HG02884 (cell line): ENCODE results near the gene ZRANB1.
A peak's percentile ranks its signal among the peaks of the same experiment; 100 is the strongest.
"Not testable (repeated sequence)": the region's sequence is repeated elsewhere in the genome, so short reads cannot be mapped to it uniquely, and the experiment has no call there.

ENCODE experiments used
- ATAC-seq: cut with Tn5 transposase; IDR thresholded peaks from one replicate; pipeline ENCODE4 v1.9.1; 2021; ENCODE audit warnings: mild to moderate bottlenecking, moderate library complexity; ENCODE audit not compliant: unreplicated experiment

The ZRANB1 gene

GRCh38 chr10:124941823-124942222 lies at the start of gene ZRANB1:
Gene ZRANB1, plus strand, starts transcription at chr10:124942123. Its CDS starts 371 bp downstream, at chr10:124942494.
- ATAC-seq = no peak

- no peak for ATAC-seq
Observed at GRCh38 chr10:124892905-124893304, 49.0 kb upstream of the ZRANB1 start.

GRCh38 chr10:124894569-124895215 lies 47.2 kb upstream of the ZRANB1 start:
- ATAC-seq = no peak

- ATAC-seq = no peak
Observed at GRCh38 chr10:124896751-124897150, 45.2 kb upstream of the ZRANB1 start.

- ATAC-seq = no peak
Observed at GRCh38 chr10:124898471-124898870, 43.5 kb upstream of the ZRANB1 start.

GRCh38 chr10:124899151-124899550 lies 42.8 kb upstream of the ZRANB1 start:
- ATAC-seq = no peak

- no peak for ATAC-seq
Observed at GRCh38 chr10:124902462-124902861, 39.5 kb upstream of the ZRANB1 start.

- ATAC-seq = no peak
Observed at GRCh38 chr10:124903111-124903510, 38.8 kb upstream of the ZRANB1 start.

GRCh38 chr10:124904796-124905195 lies 37.1 kb upstream of the ZRANB1 start:
- ATAC-seq = no peak

- ATAC-seq = no peak
Observed at GRCh38 chr10:124906551-124907001, 35.3 kb upstream of the ZRANB1 start.

GRCh38 chr10:124909563-124909962 lies 32.4 kb upstream of the ZRANB1 start:
- no peak for ATAC-seq

GRCh38 chr10:124911124-124912067 lies 30.5 kb upstream of the ZRANB1 start:
- ATAC-seq = no peak

- ATAC-seq = no peak
Observed at GRCh38 chr10:124912101-124912886, 29.6 kb upstream of the ZRANB1 start.

- no peak for ATAC-seq
Observed at GRCh38 chr10:124913167-124913566, 28.8 kb upstream of the ZRANB1 start.

- not testable (repeated sequence) for ATAC-seq
Observed at GRCh38 chr10:124914398-124914797, 27.5 kb upstream of the ZRANB1 start.

GRCh38 chr10:124916098-124916584 lies 25.8 kb upstream of the ZRANB1 start:
- ATAC-seq = peak; percentile 7

GRCh38 chr10:124916585-124917427 lies 25.1 kb upstream of the ZRANB1 start:
- peak; percentile 92 for ATAC-seq

- ATAC-seq = peak; percentile 0
Observed at GRCh38 chr10:124917428-124918190, 24.3 kb upstream of the ZRANB1 start.

GRCh38 chr10:124918191-124918830 lies 23.6 kb upstream of the ZRANB1 start:
- no peak for ATAC-seq
